Psoas muscle (tissue), 8 donors: ENCODE data around the gene SPINK9. TPM values are rescaled to one million over a fixed set of nuclear protein-coding genes. Genes with fewer than 3 reads are reported as not detected.

Experiments
- ATAC-seq, 4 donors: fragments of 200-7000 bp; cut with Tn5 transposase; one replicate each; pipeline ENCODE4 v1.9.1; 2020; ENCODE audit warnings: moderate library complexity in 3 of 4, mild to moderate bottlenecking in 2 of 4
- DNase-seq, 2 donors: peaks; one replicate each; pipeline ENCODE4 v3.0.0-alpha.2; 2020
- H3K27ac ChIP-seq: fragments of 200-600 bp; one replicate; pipeline ENCODE4 v1.8.0; 2022
- H3K27me3 ChIP-seq, 3 donors: fragments of 200-600 bp in 1 of 3; one replicate each; pipeline versions ENCODE4 v1.6.1 to v1.8.0; 2013 to 2022; ENCODE audit warnings: low read length in 2 of 3, mild to moderate bottlenecking in 2 of 3, moderate library complexity in 1 of 3; ENCODE audit not compliant: insufficient read depth in 3 of 3
- H3K36me3 ChIP-seq, 2 donors: fragments of 200-600 bp in 1 of 2; one replicate each; pipeline versions ENCODE4 v1.6.1 to v1.8.0; 2013 to 2022; ENCODE audit warnings: low read depth in 1 of 2, mild to moderate bottlenecking in 1 of 2, moderate library complexity in 1 of 2; ENCODE audit not compliant: insufficient read depth in 1 of 2
- H3K4me1 ChIP-seq: fragments of 200-600 bp; one replicate; pipeline ENCODE4 v1.8.0; 2022
- H3K4me3 ChIP-seq: fragments of 200-600 bp; one replicate; pipeline ENCODE4 v1.8.0; 2022; ENCODE audit warnings: mild to moderate bottlenecking
- H3K9me3 ChIP-seq: fragments of 200-600 bp; one replicate; pipeline ENCODE4 v1.8.0; 2022
- CTCF ChIP-seq: fragments of 200-600 bp; IDR thresholded peaks from one replicate; pipeline ENCODE4 v1.8.0; 2022; ENCODE audit warnings: antibody characterized with exemption
- WGBS, 3 donors: extraction: QIAGEN DNeasy Blood & Tissue Kit; methylation state at CpG; one replicate each; pipeline versions ENCODE4 v1.1.6 to v1.1.7; 2013; 5-methylcytosine and 5-hydroxymethylcytosine counted together
- intact Hi-C, 2 donors: fragments of 100-400 bp; cut with DNase I; formaldehyde crosslinking; loops; one replicate each; pipeline versions ENCODE4 v1.11.0 to v1.14.2; 2022
- polyA plus RNA-seq, 3 donors: library from polyadenylated mRNA; stranded (reverse); fragments of 200-250 nt; gene quantifications; one replicate each; pipeline ENCODE4 v1.2.3, GENCODE V29; 2013
- total RNA-seq, 4 donors: library from RNA; stranded (reverse); fragmentation: NEBNext Ultra II Directional in 2 of 4; extraction: Animal tissue kit (Norgen Biotek cat#: 25700) in 2 of 4; gene quantifications; one replicate each; pipeline versions ENCODE4 v1.2.1 to v1.2.4, GENCODE V29; 2021 to 2023
- donor health status: healthy with polysubstance abuse.
- donor health status: DM: no; HTN: no; CAD: no; lungs with moderate emphysema.
- donor health status: Bipolar disorder and iron deficiency.
- donor health status: healthy.
- donor health status: DM: yes; HTN: yes; CAD: no.
- donor health status: DM: no; HTN: no; CAD: no.
- donor health status: DM: no; HTN: no; CAD: no.
- donor health status: DM: yes; HTN: yes; CAD: no.

Gene SPINK9
- total and polyA plus RNA-seq, 7 donors: not detected

DNA sequence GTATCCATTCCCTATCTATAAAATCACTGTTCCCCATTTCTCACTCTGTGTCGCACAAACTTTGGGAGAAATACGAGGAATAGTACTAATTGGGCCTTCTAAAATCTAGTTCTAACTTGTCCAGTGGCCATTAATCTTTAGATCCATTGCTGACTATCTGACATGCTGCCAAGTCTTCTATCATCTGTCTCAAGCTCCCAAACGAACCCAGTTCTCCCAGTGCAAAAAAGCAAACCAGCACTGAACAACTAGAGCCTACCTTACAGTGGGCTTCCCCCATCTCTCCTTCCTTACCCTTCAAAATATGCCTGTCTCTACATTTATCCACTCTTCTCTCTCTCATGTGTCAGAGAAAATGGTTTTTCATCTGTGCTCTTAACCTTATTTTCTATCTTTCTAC is 26.3 kb upstream of the SPINK9 start:
- intact Hi-C loops: no loop called here

GRCh38 chr5:148309746-148310145 is 25.6 kb upstream of the SPINK9 start:
- H3K4me3 ChIP-seq: no peak overlapping the region
- no peak for ATAC-seq
- H3K9me3 ChIP-seq: no peaks in the 10 kb centered on the region
- intact Hi-C loops: no loop called here
- no peak for DNase-seq
- no peaks in the 10 kb centered on the region for H3K4me1 ChIP-seq
- TF ChIP-seq CTCF: no peak
- no peaks in the 10 kb centered on the region for H3K36me3 ChIP-seq
- H3K27ac ChIP-seq: no peak overlapping the region
- H3K27me3 ChIP-seq: no peaks in the 10 kb centered on the region

More for the DNA sequence above, 26.3 kb upstream of the SPINK9 start:
- DNase-seq (no peak), ATAC-seq (no peak)
- WGBS, 3 donors: 75 to 82% (median 75%) methylated on average over 3 of the region's 3 CpGs
- Histone ChIP-seq H3K4me1 (no peaks in the 10 kb centered on the region), H3K27ac (no peak overlapping the region), H3K36me3 (no peaks in the 10 kb centered on the region), H3K9me3 (no peaks in the 10 kb centered on the region), H3K27me3 (no peaks in the 10 kb centered on the region), H3K4me3 (no peak overlapping the region)
- no peak for TF ChIP-seq CTCF

GRCh38 chr5:148311484-148311883 is 23.9 kb upstream of the SPINK9 start:
- Histone ChIP-seq H3K9me3 (no peaks in the 10 kb centered on the region), H3K27ac (no peak overlapping the region), H3K27me3 (no peaks in the 10 kb centered on the region), H3K4me3 (no peak overlapping the region), H3K36me3 (no peaks in the 10 kb centered on the region), H3K4me1 (no peaks in the 10 kb centered on the region)
- 71 to 81% (median 76%) methylated on average over 3 of the region's 3 CpGs for WGBS, 3 donors
- no peak for DNase-seq
- intact Hi-C loops: no loop called here
- TF ChIP-seq CTCF: no peak
- ATAC-seq: no peak

DNA sequence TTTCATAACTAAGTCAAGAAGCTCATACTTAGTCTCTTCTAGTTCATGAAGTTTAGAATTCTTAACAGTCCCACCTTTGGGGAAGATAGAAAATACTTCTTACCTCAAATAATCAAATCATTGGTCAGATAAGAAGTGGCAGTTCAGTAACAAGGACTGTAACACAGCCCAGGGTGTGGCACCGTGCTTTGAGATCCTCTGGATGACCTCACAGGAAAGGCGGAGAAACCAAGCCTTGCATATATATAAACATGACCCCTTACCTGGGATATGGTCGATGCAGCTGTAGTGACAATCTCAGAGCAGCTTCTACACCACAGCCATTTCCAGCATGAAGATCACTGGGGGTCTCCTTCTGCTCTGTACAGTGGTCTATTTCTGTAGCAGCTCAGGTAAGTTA is 23.2 kb upstream of the SPINK9 start, which contains the start of gene SPINK7:
TSS of gene SPINK7 (plus strand) at position 271 of the 400 bp plus-strand sequence. CDS start at position 332, 61 bp downstream.
- intact Hi-C loops: no loop called here
- no peaks in the 10 kb centered on the region for H3K27me3 ChIP-seq
- ATAC-seq: no peak

More for the DNA sequence above, 23.2 kb upstream of the SPINK9 start, which contains the start of gene SPINK7:
- no peak within 1 kb of the TSS for H3K27ac ChIP-seq
- H3K4me3 ChIP-seq: no peak within 1 kb of the TSS
- 75 to 80% (median 78%) methylated on average over 3 of the region's 3 CpGs for WGBS, 3 donors
- no peaks in the 10 kb centered on the region for H3K9me3 ChIP-seq
- no peak for DNase-seq
- no peak for TF ChIP-seq CTCF
- H3K36me3 ChIP-seq: no peaks in the 10 kb centered on the region
- no peaks in the 10 kb centered on the region for H3K4me1 ChIP-seq
